Choroid plexus epithelial cell (primary cell): ENCODE measurements around the gene FIGNL1.

ENCODE experiments used
- DNase-seq: peaks from one replicate; pipeline ENCODE4 v3.0.0-alpha.2; 2010; ENCODE audit warnings: low read depth
- H3K4me3 ChIP-seq: 2 replicates; pipeline ENCODE4 v1.5.1; 2011; ENCODE audit warnings: low read depth, mild to moderate bottlenecking, control low read depth, low read length, moderate library complexity
- TF ChIP-seq, protein P1 (sequence below): conservative IDR thresholded peaks from 2 replicates; pipeline ENCODE4 v1.5.1; 2011; ENCODE audit warnings: low read depth, mild to moderate bottlenecking, control low read depth, inconsistent platforms, low read length, moderate library complexity

FIGNL1 gene

DNA sequence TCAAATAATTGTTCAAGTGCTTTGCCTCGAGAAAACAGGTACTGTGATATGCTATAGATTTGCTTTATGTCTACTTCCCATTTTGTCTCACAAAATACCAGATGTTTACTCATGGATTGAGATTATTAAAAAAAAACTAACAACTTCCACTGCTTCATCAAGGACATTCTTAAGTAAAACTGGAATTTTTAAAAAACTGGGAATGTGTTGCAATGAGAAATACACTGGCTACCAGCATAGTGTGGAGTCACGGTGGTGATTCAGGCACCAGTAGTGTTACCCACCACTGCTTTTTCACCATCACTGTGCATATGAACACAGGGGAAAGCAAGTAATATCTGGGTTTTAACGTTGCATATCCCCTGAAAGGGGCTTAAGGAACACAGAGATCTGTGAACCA lies 21.2 kb downstream of the FIGNL1 start:
- no peak for DNase-seq
- no peak overlapping the region for H3K4me3 ChIP-seq
- TF ChIP-seq, protein P1, sequence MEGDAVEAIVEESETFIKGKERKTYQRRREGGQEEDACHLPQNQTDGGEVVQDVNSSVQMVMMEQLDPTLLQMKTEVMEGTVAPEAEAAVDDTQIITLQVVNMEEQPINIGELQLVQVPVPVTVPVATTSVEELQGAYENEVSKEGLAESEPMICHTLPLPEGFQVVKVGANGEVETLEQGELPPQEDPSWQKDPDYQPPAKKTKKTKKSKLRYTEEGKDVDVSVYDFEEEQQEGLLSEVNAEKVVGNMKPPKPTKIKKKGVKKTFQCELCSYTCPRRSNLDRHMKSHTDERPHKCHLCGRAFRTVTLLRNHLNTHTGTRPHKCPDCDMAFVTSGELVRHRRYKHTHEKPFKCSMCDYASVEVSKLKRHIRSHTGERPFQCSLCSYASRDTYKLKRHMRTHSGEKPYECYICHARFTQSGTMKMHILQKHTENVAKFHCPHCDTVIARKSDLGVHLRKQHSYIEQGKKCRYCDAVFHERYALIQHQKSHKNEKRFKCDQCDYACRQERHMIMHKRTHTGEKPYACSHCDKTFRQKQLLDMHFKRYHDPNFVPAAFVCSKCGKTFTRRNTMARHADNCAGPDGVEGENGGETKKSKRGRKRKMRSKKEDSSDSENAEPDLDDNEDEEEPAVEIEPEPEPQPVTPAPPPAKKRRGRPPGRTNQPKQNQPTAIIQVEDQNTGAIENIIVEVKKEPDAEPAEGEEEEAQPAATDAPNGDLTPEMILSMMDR = no peak

DNA sequence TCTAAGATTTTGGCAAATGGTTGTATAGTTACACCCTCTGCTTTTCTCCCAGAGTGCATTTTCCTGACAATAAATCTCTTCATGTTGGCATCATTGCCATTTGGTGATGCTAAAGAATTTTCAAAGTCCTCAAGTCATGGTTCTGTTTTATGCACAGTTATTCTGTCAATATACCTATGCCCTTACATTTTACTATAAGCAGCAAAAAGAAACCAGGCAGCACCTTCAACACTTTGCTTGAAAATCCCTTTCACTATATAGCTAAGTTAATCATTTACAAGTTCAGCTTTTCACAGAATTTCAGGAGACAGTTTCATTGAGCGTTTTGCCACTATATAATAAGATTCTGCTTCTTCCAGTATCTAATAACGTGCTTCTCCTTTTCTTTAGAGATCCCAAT lies 22.6 kb downstream of the FIGNL1 start:
- DNase-seq = no peak
- no peak overlapping the region for H3K4me3 ChIP-seq

DNA sequence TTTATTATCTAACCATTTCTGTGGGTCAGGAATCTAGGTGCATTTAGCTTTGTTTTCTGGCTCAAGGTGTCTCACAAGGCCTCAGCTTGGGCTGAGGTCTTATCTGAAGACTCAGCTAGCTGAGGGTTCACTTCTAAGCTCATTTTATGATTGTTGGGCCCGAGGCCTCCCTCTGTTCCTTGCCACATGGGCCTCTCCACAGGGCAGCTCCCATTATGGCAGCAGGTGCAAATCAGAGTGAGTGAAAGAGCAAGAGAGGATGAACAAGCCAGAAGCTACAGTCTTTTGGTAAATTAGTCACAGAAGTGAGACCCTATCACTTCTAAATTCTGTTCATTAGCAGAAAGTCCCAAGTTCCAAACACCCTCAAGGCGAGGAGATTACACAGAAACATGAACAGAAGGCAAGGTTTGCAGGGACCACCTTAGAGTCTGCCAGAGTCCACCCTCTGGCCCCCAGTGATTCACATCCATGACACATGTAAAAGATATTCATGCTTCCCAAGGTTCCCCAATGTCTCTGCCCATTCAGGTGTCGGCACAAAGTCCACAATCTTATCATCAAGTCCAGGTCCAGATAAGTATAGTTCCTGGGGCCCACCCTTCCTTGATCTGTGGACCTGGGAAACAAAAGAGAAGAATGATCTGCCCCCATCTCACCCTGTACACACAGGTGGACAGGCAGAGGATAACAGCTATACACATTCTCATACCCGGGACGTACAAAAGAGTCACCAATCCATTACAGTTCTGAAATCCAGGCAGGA lies 23.7 kb downstream of the FIGNL1 start:
- TF ChIP-seq, protein P1 = no peak
- H3K4me3 ChIP-seq = no peak overlapping the region
- DNase-seq = no peak

More for the DNA sequence above, 22.6 kb downstream of the FIGNL1 start:
- TF ChIP-seq, protein P1 = no peak

DNA sequence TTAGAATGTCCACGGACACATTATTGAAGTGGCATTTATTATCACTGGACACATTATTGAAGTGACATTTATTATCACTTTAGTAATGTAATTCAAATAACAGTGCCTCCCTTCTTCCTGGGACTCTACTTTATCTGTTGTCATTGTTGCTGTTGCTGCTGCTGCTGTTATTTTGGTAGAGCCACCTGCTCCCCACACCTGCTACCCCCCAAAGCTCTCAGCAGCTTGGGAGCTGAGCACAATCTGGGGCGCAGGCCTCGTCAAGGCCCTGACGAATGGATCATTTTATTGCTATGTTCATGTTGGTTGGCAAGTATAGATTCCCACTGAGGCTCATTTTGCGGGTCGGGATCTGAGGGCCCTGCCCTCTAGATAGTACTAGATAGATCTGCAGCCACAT lies 24.8 kb downstream of the FIGNL1 start:
- H3K4me3 ChIP-seq = no peak overlapping the region
- no peak for DNase-seq
- TF ChIP-seq, protein P1 = no peak

DNA sequence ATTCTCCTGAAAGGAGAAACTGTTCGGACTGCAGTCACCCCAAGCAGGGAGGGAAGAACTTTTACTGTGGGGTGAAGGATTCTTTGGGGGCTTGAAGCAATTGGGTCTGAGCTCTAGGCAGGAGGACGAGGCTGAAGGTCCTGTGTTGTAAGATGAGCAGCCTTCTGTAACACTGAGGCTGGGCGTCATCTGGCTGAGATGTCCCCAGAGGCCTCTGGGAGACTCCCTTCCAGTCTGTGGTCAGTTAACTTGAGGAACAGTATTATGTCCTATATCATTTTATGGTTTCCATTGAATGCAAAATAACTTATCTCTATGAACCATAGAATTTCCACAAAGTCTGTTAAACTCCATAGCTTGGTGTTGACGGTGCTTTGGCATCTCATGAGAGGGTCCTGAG lies 26.3 kb downstream of the FIGNL1 start:
- DNase-seq = no peak
- TF ChIP-seq, protein P1 = no peak
- H3K4me3 ChIP-seq = no peak overlapping the region

DNA sequence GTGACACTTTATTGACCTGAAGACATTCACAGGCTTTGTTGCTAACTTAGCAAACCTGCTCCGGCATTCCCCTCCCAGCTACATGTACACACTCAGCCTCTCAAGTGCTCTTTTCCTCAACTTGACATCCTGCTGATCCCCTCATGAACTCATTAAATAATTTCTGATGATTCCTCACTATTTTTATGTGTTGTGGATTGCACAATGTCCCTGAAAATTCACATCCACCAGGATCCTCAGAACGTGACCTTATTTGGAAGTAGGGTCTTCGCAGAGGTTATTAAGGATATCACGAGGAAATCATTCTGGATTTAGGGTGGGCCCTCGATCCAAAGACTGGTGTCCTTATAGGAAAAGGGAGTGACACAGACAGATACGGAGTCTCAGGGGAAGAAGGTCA lies 27.3 kb downstream of the FIGNL1 start:
- TF ChIP-seq, protein P1 = no peak
- no peak overlapping the region for H3K4me3 ChIP-seq
- no peak for DNase-seq

DNA sequence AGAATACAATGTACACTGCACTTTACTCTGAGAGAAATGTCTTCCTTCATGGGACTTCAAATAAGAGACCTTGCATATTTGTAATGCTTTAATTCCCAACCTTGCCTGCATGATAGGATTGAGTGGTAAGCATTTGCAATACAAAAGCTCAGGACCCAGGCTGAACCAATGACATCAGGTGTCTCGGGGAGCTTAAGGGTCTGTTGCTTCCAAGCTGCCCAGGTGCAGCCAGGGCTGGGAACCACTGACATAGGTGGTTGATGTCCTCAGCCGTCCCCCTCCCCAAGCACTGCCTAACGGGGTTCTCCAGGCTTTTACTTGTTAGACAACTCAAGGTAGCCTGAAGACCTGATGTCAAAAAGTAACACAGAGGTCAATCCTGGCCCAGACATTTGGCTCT lies 29.1 kb downstream of the FIGNL1 start:
- no peak for DNase-seq
- TF ChIP-seq, protein P1 = no peak
- no peak overlapping the region for H3K4me3 ChIP-seq
